ENCODE measurements around the gene PRRG4.

The PRRG4 gene

GRCh38 chr11:32843544-32843943 lies 13.8 kb downstream of the PRRG4 start:
- DNase-seq (ENCODE audit: low spot score): no peak
- TF ChIP-seq, protein P1, sequence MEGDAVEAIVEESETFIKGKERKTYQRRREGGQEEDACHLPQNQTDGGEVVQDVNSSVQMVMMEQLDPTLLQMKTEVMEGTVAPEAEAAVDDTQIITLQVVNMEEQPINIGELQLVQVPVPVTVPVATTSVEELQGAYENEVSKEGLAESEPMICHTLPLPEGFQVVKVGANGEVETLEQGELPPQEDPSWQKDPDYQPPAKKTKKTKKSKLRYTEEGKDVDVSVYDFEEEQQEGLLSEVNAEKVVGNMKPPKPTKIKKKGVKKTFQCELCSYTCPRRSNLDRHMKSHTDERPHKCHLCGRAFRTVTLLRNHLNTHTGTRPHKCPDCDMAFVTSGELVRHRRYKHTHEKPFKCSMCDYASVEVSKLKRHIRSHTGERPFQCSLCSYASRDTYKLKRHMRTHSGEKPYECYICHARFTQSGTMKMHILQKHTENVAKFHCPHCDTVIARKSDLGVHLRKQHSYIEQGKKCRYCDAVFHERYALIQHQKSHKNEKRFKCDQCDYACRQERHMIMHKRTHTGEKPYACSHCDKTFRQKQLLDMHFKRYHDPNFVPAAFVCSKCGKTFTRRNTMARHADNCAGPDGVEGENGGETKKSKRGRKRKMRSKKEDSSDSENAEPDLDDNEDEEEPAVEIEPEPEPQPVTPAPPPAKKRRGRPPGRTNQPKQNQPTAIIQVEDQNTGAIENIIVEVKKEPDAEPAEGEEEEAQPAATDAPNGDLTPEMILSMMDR (IDR thresholded peaks at IDR 0.05; ENCODE audit: extremely low read depth, missing control alignments): no peak

GRCh38 chr11:32847511-32847910 lies 17.8 kb downstream of the PRRG4 start:
- no peak for DNase-seq (ENCODE audit: low spot score)
- TF ChIP-seq, protein P1 (IDR thresholded peaks at IDR 0.05; ENCODE audit: extremely low read depth, missing control alignments): no peak

GRCh38 chr11:32849761-32850160 lies 20.0 kb downstream of the PRRG4 start:
- no peak for DNase-seq (ENCODE audit: low spot score)
- TF ChIP-seq, protein P1 (IDR thresholded peaks at IDR 0.05; ENCODE audit: extremely low read depth, missing control alignments): no peak

GRCh38 chr11:32851251-32851650 lies 21.5 kb downstream of the PRRG4 start:
- no peak for DNase-seq (ENCODE audit: low spot score)
- TF ChIP-seq, protein P1 (IDR thresholded peaks at IDR 0.05; ENCODE audit: extremely low read depth, missing control alignments): no peak

DNA sequence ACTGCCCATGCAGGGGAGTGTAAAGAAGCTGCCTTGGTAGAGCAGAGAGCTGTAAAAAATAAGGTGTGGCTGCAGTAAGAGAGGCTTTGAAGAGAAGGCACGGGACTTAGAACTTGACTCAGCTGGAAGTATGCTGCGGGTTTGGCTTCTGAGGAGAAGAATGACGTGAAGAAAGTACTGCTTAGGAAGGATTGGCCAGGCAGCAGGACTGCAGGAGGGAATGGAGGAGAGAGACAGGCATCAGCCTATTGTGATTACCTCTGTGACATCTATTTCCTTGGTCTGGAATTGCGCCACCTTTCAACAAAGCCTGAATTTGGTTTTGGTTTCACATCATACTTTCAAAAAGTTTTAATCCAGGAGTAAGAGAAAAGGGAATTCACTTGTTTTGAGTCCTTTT lies 22.5 kb downstream of the PRRG4 start:
- TF ChIP-seq, protein P1 (IDR thresholded peaks at IDR 0.05; ENCODE audit: extremely low read depth, missing control alignments): no peak
- no peak for DNase-seq (ENCODE audit: low spot score)

- TF ChIP-seq, protein P1 (IDR thresholded peaks at IDR 0.05; ENCODE audit: extremely low read depth, missing control alignments): no peak
Measured at GRCh38 chr11:32855601-32856000, 25.9 kb downstream of the PRRG4 start.

GRCh38 chr11:32858731-32859130 lies 29.0 kb downstream of the PRRG4 start:
- DNase-seq (ENCODE audit: low spot score): no peak
- TF ChIP-seq, protein P1 (IDR thresholded peaks at IDR 0.05; ENCODE audit: extremely low read depth, missing control alignments): no peak

More at GRCh38 chr11:32855601-32856000, 25.9 kb downstream of the PRRG4 start:
- DNase-seq (ENCODE audit: low spot score): no peak
